B cell (primary cell): ENCODE measurements around the gene FCER2. TPM values are rescaled to one million over a fixed set of nuclear protein-coding genes. Genes with fewer than 3 reads are reported as not detected.

Source experiments
- ATAC-seq: fragments of 200-7000 bp; cut with Tn5 transposase; one replicate; pipeline ENCODE4 v1.10.0; 2021; ENCODE audit warnings: low read depth, mild to moderate bottlenecking, moderate number of reproducible peaks, moderate library complexity
- CTCF ChIA-PET: fragments of 350-600 bp; sonication (Branson Sonifier 250); formaldehyde crosslinking; loops from one replicate; lab custom pipeline; 2021; ENCODE audit warnings: antibody characterized with exemption, inconsistent platforms; lab: Charles Lee
- POLR2A ChIA-PET: fragments of 350-600 bp; sonication (Branson Sonifier 250); formaldehyde crosslinking; loops from one replicate; lab custom pipeline; 2021; ENCODE audit warnings: antibody characterized with exemption; lab: Charles Lee
- DNase-seq: peaks from one replicate; pipeline ENCODE4 v3.0.0; 2013
- H2AFZ ChIP-seq: 2 replicates; pipeline ENCODE4 v1.6.1; 2012; ENCODE audit warnings: mild to moderate bottlenecking, low read depth, low read length; ENCODE audit not compliant: insufficient read depth, poor library complexity, severe bottlenecking
- H3K27ac ChIP-seq, 2 donors: 1 replicate in 1 of 2; 2 replicates in 1 of 2; pipeline ENCODE4 v1.5.1; 2012 to 2013; ENCODE audit warnings: low read length in 2 of 2, mild to moderate bottlenecking in 2 of 2, moderate library complexity in 1 of 2
- H3K27me3 ChIP-seq, 4 experiments: fragments of 200-600 bp in 1 of 4; sonication (generic) in 1 of 4; replicated peaks in 1 of 4; 1 replicate in 2 of 4; 2 replicates in 2 of 4; pipeline versions ENCODE4 v1.6.1 to v1.7.0; 2013 to 2016; ENCODE audit warnings: low read length in 3 of 4, mild to moderate bottlenecking in 2 of 4, mixed read lengths in 1 of 4, moderate library complexity in 1 of 4; ENCODE audit not compliant: insufficient read depth in 4 of 4, control insufficient read depth in 3 of 4; ENCODE audit errors: control extremely low read depth in 1 of 4
- H3K36me3 ChIP-seq, 2 experiments: replicated peaks in 1 of 2; 1 replicate in 1 of 2; 2 replicates in 1 of 2; pipeline versions ENCODE4 v1.6.1 to v1.7.1; 2013; ENCODE audit warnings: low read length in 1 of 2; ENCODE audit not compliant: insufficient read depth in 2 of 2, control insufficient read depth in 1 of 2; ENCODE audit errors: control extremely low read depth in 1 of 2, extremely low read depth in 1 of 2
- H3K4me1 ChIP-seq, 2 donors: fragments of 200-600 bp in 1 of 2; sonication (generic) in 1 of 2; 1 replicate in 1 of 2; 2 replicates in 1 of 2; pipeline versions ENCODE4 v1.5.1 to v1.6.1; 2013 to 2017; ENCODE audit warnings: low read length in 2 of 2; ENCODE audit not compliant: control insufficient read depth in 2 of 2, insufficient read depth in 2 of 2
- H3K4me2 ChIP-seq: replicated peaks from 2 replicates; pipeline ENCODE3; 2012; ENCODE audit warnings: mild to moderate bottlenecking, low read depth, low read length; ENCODE audit not compliant: poor library complexity, severe bottlenecking
- H3K4me3 ChIP-seq, 5 experiments: fragments of 200-600 bp in 1 of 5; sonication (generic) in 1 of 5; 1 replicate in 3 of 5; 2 replicates in 2 of 5; pipeline versions ENCODE4 v1.5.1 to v1.7.0; 2011 to 2016; ENCODE audit warnings: low read length in 4 of 5, mild to moderate bottlenecking in 4 of 5, low read depth in 2 of 5, control low read depth in 1 of 5, moderate library complexity in 1 of 5; ENCODE audit not compliant: insufficient read depth in 1 of 5; ENCODE audit errors: control extremely low read depth in 1 of 5, extremely low read depth in 1 of 5
- H3K79me2 ChIP-seq: fragments of 200-600 bp; sonication (generic); one replicate; pipeline ENCODE4 v1.6.0; 2016; ENCODE audit warnings: low read length; ENCODE audit not compliant: control insufficient read depth, insufficient read depth
- H3K9ac ChIP-seq: fragments of 200-600 bp; sonication (generic); 2 replicates; pipeline ENCODE4 v1.6.1; 2017; ENCODE audit warnings: mild to moderate bottlenecking, low read length, moderate library complexity
- H3K9me3 ChIP-seq, 3 donors: one replicate each; pipeline versions ENCODE4 v1.6.1 to v1.7.1; 2013; ENCODE audit warnings: low read length in 2 of 3; ENCODE audit not compliant: control insufficient read depth in 2 of 3, insufficient read depth in 1 of 3; ENCODE audit errors: control extremely low read depth in 1 of 3
- H4K20me1 ChIP-seq: 2 replicates; pipeline ENCODE4 v1.6.0; 2012; ENCODE audit warnings: mild to moderate bottlenecking, low read length; ENCODE audit not compliant: insufficient read depth, control insufficient read depth, poor library complexity, severe bottlenecking
- H3K27ac Mint-ChIP-seq: one replicate; pipeline ENCODE4 v1.8.0; 2021; ENCODE audit warnings: mixed read lengths
- H3K27me3 Mint-ChIP-seq: one replicate; pipeline ENCODE4 v1.8.0; 2021; ENCODE audit warnings: mixed read lengths
- H3K4me1 Mint-ChIP-seq: one replicate; pipeline ENCODE4 v1.8.0; 2021; ENCODE audit warnings: mixed read lengths
- H3K4me3 Mint-ChIP-seq: one replicate; pipeline ENCODE4 v1.8.0; 2021; ENCODE audit warnings: mixed read lengths
- H3K9me3 Mint-ChIP-seq: one replicate; pipeline ENCODE4 v1.8.0; 2022; ENCODE audit warnings: mixed read lengths; ENCODE audit not compliant: insufficient read depth
- EZH2 ChIP-seq: IDR thresholded peaks from 2 replicates; pipeline ENCODE4 v1.6.1; 2012; ENCODE audit warnings: borderline replicate concordance, low read depth, mild to moderate bottlenecking, moderate library complexity, low read length; ENCODE audit not compliant: insufficient read depth, poor library complexity, severe bottlenecking
- WGBS: methylation state at CpG from one replicate; pipeline ENCODE4 v1.1.5; 2013; ENCODE audit warnings: missing lambda C conversion rate; ENCODE audit not compliant: insufficient coverage; 5-methylcytosine and 5-hydroxymethylcytosine counted together
- intact Hi-C: fragments of 100-400 bp; cut with micrococcal nuclease; formaldehyde crosslinking; loops from one replicate; pipeline ENCODE4 v1.10.0; 2022
- polyA plus RNA-seq: library from polyadenylated mRNA; depleted of rRNA; stranded (reverse); fragments of >200 nt; gene quantifications from 2 replicates; pipeline ENCODE4 v1.2.3, GENCODE V29; 2012
- total RNA-seq, 2 donors: library from RNA; stranded (reverse); fragments of 120-200 nt in 1 of 2; gene quantifications; 1 replicate in 1 of 2; 2 replicates in 1 of 2; pipeline versions ENCODE4 v1.2.3 to v1.2.4, GENCODE V29; 2013 to 2022
- TF ChIP-seq, protein P1 (sequence below): fragments of 200-600 bp; IDR thresholded peaks from one replicate; pipeline ENCODE4 v1.8.0; 2022; ENCODE audit warnings: antibody characterized with exemption, mild to moderate bottlenecking

The FCER2 gene
- total and polyA plus RNA-seq, 2 donors (not counting 1 experiment from before 2014, with no cell fraction given) = 17.1 to 419 TPM

- H3K4me2 ChIP-seq = peak overlapping the region; percentile 71
- peak overlapping the region; percentile 2 for H3K9ac ChIP-seq
- Mint-ChIP-seq H3K4me1 (peaks cover 83% of the 10 kb centered on the region), H3K9me3 (no peaks in the 10 kb centered on the region), H3K4me3 (peak overlapping the region; percentile 87), H3K27ac (peak overlapping the region; percentile 100), H3K27me3 (no peaks in the 10 kb centered on the region)
- intact Hi-C loops = loop anchor here (10.0 kb wide), 1 partner anchor 362 kb away; the partner anchor contains the start of gene ARHGEF18
- no peak overlapping the region for H2AFZ ChIP-seq
- H3K9me3 ChIP-seq = no peaks in the 10 kb centered on the region
- no peaks in the 10 kb centered on the region for H3K36me3 ChIP-seq
- no peak for DNase-seq
- TF ChIP-seq EZH2 = no peak
- TF ChIP-seq, protein P1, sequence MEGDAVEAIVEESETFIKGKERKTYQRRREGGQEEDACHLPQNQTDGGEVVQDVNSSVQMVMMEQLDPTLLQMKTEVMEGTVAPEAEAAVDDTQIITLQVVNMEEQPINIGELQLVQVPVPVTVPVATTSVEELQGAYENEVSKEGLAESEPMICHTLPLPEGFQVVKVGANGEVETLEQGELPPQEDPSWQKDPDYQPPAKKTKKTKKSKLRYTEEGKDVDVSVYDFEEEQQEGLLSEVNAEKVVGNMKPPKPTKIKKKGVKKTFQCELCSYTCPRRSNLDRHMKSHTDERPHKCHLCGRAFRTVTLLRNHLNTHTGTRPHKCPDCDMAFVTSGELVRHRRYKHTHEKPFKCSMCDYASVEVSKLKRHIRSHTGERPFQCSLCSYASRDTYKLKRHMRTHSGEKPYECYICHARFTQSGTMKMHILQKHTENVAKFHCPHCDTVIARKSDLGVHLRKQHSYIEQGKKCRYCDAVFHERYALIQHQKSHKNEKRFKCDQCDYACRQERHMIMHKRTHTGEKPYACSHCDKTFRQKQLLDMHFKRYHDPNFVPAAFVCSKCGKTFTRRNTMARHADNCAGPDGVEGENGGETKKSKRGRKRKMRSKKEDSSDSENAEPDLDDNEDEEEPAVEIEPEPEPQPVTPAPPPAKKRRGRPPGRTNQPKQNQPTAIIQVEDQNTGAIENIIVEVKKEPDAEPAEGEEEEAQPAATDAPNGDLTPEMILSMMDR = no peak
- 76% methylated on average over 5 of the region's 8 CpGs for WGBS
- peaks cover 61% of the 10 kb centered on the region for H3K79me2 ChIP-seq
- peak overlapping the region; percentile 95 to 98 for H3K27ac ChIP-seq
- peaks cover 85 to 100% of the 10 kb centered on the region in 2 donors for H3K4me1 ChIP-seq
- H4K20me1 ChIP-seq = no peaks in the 10 kb centered on the region
- CTCF ChIA-PET = interaction anchor here (1.2 to 3.2 kb wide), 2 partner anchors 26 to 93 kb away, joined by 4 to 24 read pairs; partner anchors contain the start of gene TRAPPC5
- H3K4me3 ChIP-seq = peak overlapping the region in 1 of 5 experiments; percentile 5
- no peaks in the 10 kb centered on the region for H3K27me3 ChIP-seq
- POLR2A ChIA-PET = interaction anchor here (0.6 kb wide), 1 partner anchor 96 kb away, joined by 7 read pairs; no protein-coding TSS in a partner anchor
- no peak for ATAC-seq
Observed at GRCh38 chr19:7706955-7707456, 5.1 kb upstream of the FCER2 start.
